Skin of body (tissue), 2 donors: ENCODE measurements around the gene ZSCAN21. TPM values are rescaled to one million over a fixed set of nuclear protein-coding genes. Genes with fewer than 3 reads are reported as not detected.
"Not testable (repeated sequence)": the region's sequence is repeated elsewhere in the genome, so short reads cannot be mapped to it uniquely, and the experiment has no call there.

Experiments used
- DNase-seq: peaks from one replicate; lab custom pipeline; 2025; lab: John Stamatoyannopoulos, UW
- total RNA-seq: library from RNA; depleted of rRNA; stranded (reverse); fragments of >200 nt; gene quantifications from one replicate; pipeline ENCODE4 v1.2.3, GENCODE V29; 2014

Gene ZSCAN21
- total RNA-seq, result 8.4 TPM

DNA sequence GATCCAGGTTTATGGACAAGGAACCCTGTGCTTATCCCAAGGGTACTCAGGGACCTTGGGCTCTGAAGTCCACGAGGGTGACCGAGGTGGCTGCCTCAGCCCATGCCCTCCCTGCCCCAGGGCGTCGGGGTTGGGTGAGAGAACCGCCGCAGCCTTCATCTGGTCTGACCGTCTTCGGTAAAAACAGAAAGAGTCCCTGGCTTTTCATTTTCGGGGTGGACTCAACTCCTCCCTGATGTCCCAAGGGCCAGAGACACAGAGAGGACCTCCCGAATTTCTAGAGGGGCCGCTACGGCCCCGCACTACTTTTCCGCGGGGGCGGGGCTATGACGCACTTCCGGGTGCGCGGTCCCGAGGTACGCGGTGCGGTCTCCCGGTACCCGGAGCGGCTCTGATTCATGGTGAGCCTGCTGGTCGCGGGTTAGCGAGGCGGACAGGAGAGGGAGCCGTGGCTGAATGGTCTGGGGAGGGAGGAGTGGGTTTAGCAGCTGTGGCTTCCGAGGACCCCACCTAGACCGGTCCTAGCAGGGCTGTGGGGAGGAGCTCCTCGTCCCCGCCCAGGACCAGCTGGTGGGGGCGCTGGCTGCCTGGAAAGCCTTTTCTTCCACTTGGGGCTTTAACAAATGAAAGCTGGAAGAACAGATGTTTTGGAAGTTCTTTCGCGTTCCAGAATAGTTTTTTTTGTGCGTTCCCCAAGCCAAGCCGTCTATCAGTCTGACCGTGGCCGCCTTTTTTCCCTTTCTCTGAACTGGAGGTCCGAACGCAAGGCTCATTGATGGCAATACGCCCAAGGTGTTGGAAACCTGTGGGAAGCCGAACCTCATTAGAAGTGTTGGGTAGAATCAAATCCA lies at the start of gene ZSCAN21:
Gene ZSCAN21 (plus strand): TSS at position 334 of the 851 bp plus-strand sequence. CDS start 7,233 bp downstream, outside the sequence.
- peak; percentile 82 for DNase-seq

GRCh38 chr7:100000239-100000638 lies 49.3 kb upstream of the ZSCAN21 start:
- DNase-seq, result no peak

DNA sequence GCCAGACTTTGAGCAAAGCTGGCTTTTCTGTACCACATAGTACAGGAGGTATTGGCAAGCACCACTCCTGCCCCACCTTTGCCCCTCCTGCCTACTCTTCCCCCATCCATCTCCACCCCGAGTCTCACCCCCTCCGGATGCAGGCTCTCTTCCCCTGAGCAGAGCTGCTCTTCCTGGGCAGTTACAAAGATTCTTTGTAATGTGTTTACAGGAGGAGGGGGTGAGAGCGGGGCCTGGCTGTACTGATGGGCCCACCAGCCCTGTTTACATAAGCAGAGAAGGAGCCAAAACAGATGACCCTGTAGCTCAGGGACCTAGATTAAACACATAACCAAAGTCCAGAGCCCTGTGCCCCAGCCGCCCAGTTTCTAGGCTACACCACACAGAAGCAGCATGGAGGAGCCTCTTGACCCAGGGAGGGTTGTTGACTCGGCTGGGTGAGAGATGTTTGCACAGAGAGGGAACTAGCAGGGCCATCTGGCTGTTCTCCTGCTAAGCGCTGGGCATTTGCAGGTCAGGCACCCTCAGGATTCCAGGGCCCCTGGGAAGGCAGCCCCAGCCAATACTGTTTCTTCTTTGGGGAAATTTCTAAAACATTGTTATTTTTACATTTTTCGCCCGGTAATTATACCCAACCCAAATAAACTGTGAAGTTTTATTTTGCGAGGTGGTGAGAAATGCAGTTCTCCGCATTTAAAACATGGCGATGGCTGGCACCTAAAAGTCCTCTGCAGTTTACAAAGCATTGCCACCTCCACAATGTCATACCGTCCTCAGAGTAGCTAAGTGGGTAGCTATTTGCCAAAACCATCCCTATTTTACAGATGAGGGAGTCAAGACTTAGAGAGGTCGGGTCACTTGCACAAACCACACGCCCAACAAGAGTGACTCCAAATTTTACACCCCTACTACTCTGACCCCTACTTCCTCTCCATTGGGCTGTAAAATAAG lies 45.6 kb upstream of the ZSCAN21 start:
- no peak for DNase-seq

DNA sequence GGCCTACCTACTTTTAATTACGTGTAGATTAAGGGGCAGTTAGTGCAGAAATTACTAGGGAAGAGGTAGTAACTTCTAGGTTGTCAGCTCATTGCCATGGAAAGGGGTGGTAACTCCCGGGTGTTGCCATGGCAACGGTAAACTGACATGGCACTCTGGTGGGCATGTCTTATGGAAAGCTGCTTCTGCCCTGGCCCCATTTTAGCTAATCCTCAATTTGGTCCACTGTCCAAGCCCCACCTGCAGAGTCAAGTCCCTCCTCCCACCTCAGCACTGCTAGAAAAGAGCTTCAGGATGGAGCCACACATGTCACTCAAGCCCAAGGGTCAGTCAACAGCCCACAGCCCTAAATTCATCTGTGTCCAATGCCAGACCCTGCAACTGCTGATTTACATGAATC lies 41.7 kb upstream of the ZSCAN21 start:
- no peak for DNase-seq

- DNase-seq, result no peak
These were observed 41.0 kb upstream of the ZSCAN21 start for GRCh38 chr7:100008525-100008924.

GRCh38 chr7:100009952-100010351 lies 39.6 kb upstream of the ZSCAN21 start:
- not testable (repeated sequence) for DNase-seq

- DNase-seq, result no peak
These were observed 38.7 kb upstream of the ZSCAN21 start for GRCh38 chr7:100010901-100011300.

DNA sequence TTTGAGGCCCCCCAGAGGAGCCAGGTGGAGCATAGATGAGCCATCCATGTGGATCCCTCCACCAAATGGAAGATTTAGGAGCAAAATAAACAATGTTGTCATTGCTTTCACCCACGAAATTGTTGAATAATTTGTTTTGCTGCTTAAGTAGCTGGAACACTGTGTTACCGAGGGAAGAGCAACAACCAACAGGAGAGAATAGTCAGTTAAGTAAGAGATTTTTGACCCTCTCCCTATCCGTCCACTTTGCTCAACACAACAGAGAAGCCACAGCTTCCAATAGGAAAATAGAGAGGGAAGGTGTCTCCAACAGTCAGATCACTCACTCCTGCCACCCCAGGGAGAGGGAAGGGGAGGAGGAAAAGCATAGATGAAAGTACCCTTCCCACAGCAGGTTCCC lies 38.1 kb upstream of the ZSCAN21 start:
- no peak for DNase-seq

DNA sequence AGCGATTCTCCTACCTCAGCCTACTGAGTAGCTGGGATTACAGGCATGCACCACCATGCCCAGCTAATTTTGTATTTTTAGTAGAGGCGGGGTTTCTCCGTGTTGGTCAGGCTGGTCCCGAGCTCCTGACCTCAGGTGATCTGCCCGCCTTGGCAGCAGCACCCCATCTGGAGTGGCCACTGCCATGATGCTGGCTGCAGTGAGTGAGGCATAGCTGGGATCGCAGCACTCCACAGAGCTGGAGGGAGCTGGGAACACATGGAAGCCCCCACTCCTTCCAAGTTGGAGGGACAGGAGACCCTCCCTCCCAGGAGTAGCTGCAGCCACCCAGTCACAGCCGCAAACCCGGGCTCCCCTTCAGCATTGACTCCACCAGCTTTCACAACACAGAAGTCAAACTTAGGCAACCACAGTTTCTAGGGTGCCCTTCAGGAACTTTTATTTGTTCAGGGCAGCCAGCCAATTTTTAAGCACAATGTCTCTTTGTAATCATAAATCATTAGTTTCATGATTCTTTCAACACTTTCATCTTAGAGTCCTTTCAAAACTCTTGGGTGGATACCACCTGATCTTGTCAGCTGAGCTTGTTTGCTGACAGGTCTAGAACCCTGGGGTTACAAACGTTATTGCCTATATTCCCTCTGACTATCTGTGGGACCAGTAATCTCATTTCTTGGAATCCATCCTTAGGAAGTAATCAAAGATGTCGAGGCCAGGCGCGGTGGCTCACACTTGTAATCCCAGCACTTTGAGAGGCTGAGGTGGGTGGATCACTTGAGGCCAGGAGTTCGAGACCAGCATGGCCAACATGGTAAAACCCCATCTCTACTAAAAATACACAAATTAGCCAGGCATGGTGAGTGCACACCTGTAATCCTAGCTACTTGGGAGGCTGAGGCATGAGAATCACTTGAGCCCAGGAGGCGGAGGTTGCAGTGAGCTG lies 36.9 kb upstream of the ZSCAN21 start:
- not testable (repeated sequence) for DNase-seq

- no peak for DNase-seq
These were observed 36.3 kb upstream of the ZSCAN21 start for GRCh38 chr7:100013328-100013676.

GRCh38 chr7:100015232-100016214 lies 34.1 kb upstream of the ZSCAN21 start, which contains the start of gene ZKSCAN1:
Gene ZKSCAN1, plus strand, starts transcription at chr7:100015596. Its CDS starts 7,911 bp downstream, at chr7:100023507.
- DNase-seq, result peak; percentile 87

- DNase-seq, result peak; percentile 45
These were observed 33.2 kb upstream of the ZSCAN21 start for GRCh38 chr7:100016215-100016901.

GRCh38 chr7:100017300-100017699 lies 32.3 kb upstream of the ZSCAN21 start:
- no peak for DNase-seq

DNA sequence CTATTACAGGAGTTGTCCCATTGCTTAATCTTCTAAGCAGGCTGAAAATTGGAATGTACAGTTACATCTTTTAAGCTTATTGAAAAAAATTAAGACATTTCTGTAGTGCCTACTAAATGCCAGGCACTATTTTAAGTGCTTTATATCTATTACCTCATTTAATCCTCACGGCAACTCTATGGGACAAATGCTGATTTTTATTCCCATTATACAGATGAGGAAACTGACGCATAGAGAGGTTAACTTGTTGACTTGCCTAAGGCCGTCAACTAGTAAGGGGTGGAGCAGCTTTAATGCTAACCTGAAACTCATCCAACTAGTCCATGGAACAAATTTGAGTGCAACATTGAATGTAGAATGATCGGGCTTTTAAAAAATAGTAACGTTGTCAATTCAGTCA lies 31.7 kb upstream of the ZSCAN21 start:
- DNase-seq, result no peak

GRCh38 chr7:100019908-100020307 lies 29.7 kb upstream of the ZSCAN21 start:
- DNase-seq, result no peak

DNA sequence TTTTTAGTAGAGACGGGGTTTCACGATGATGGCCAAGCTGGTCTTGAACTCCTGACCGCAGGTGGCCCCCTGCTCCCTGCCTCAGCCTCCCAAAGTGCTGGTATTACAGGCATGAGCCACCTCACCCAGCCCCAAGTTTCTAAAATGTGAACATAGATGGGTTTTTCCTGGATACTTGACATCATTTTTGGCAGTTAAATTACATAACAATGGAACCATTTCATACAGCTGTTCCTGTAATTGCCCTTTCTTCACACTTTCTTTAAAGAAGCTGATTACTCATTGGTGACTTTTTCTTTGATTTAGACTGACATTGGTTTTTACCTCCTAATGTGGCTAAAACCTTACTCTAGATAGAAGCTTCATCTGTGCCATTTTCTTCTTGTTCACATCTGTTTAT lies 28.3 kb upstream of the ZSCAN21 start:
- DNase-seq, result no peak

- DNase-seq, result no peak
These were observed 27.0 kb upstream of the ZSCAN21 start for GRCh38 chr7:100022621-100023020.

- DNase-seq, result no peak
These were observed 26.0 kb upstream of the ZSCAN21 start for GRCh38 chr7:100023526-100023925.

DNA sequence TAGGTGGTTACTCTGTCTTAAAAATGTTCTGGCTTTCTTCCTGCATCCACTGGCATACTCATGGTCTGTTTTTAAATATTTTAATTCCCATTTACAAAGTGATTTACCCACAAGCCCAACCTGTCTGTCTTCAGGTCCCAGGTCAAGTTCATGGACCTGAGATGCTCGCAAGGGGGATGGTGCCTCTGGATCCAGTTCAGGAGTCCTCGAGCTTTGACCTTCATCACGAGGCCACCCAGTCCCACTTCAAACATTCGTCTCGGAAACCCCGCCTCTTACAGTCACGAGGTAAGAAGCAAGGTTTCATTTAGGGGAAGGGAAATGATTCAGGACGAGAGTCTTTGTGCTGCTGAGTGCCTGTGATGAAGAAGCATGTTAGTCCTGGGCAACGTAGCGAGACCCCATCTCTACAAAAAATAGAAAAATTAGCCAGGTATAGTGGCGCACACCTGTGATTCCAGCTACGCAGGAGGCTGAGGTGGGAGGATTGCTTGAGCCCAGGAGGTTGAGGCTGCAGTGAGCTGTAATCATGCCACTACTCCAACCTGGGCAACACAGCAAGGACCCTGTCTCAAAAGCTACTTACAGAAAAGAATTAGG lies 25.5 kb upstream of the ZSCAN21 start:
- DNase-seq, result no peak
